ENCODE data around the gene S100A3.
A peak's percentile ranks its signal among the peaks of the same experiment; 100 is the strongest.

Gene S100A3

GRCh38 chr1:153544453-153545066 lies 4.5 kb downstream of the S100A3 start:
- Histone ChIP-seq H3K27me3 (ENCODE audit: control insufficient read depth, insufficient read depth, low read length) (no peaks in the 10 kb centered on the region), H3K9ac (ENCODE audit: low read length) (peak overlapping the region; percentile 60), H3K4me1 (ENCODE audit: control insufficient read depth, insufficient read depth, low read length) (peaks cover 98% of the 10 kb centered on the region), H3K4me3 (ENCODE audit: low read length) (peak overlapping the region; percentile 25), H3K36me3 (ENCODE audit: control insufficient read depth, insufficient read depth, low read length) (no peaks in the 10 kb centered on the region), H3K9me3 (ENCODE audit: control insufficient read depth, low read length) (no peaks in the 10 kb centered on the region)

DNA sequence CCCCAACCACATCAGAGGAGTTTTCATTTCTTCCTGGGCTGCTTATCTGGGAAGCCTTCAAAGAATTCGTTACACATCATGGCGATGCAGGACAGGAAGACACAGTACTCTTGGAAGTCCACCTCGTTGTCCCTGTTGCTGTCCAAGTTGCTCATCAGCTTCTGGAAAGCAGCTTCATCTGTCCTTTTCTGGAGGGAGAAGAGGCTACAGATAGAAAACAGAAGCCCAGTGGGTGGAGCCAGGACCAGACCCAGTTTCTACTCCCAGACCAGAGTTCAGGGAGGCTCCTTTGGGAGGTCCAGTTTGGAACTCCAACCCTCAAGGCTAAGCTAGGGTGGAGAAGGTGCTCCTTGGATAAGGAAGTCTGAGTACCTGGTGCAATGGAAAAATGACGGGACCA lies 5.3 kb downstream of the S100A3 start:
- H3K4me1 ChIP-seq (ENCODE audit: control insufficient read depth, insufficient read depth, low read length) = peaks cover 91% of the 10 kb centered on the region
- H3K27me3 ChIP-seq (ENCODE audit: control insufficient read depth, insufficient read depth, low read length) = no peaks in the 10 kb centered on the region
- H3K4me3 ChIP-seq (ENCODE audit: low read length) = no peak overlapping the region
- peak overlapping the region; percentile 9 for H3K9ac ChIP-seq (ENCODE audit: low read length)
- H3K36me3 ChIP-seq (ENCODE audit: control insufficient read depth, insufficient read depth, low read length) = no peaks in the 10 kb centered on the region
- H3K9me3 ChIP-seq (ENCODE audit: control insufficient read depth, low read length) = no peaks in the 10 kb centered on the region

DNA sequence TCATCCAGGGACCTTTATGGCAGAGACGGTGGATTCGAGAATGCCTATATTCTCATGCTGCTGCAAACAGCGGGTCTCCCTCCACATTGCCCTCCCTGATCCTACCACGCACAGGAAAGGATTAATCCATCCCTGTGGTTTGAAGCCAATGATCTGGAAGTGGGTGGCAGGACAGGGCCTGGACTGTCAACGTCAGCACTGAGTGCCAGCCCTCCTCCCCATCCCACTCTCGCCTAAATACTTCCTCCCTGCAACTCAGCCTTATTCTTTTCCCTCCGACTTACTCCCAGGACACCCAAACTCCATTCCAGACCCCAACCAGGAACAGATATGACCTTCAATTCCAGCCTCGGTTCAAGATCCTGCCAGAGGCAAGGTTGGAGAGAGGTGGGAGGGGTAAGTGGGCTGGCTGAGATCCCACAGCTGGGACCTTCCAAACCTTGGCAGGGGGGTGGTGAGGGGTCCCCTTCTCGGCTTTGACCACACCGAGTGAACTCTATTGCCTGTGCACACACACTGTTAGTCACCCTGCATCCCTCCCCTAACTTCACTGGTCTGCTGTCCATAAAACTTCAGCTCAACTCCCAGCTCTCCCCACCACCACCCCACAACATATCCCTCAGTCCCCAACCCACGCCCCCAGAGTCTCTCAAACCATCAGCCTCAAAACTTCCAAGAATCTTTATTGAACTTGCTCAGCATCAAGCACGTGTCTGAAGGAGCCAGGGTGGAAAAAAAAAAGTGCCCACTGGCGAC lies 5.9 kb downstream of the S100A3 start:
- Histone ChIP-seq H3K36me3 (ENCODE audit: control insufficient read depth, insufficient read depth, low read length) (no peaks in the 10 kb centered on the region), H3K9ac (ENCODE audit: low read length) (peak overlapping the region; percentile 9), H3K27me3 (ENCODE audit: control insufficient read depth, insufficient read depth, low read length) (no peaks in the 10 kb centered on the region), H3K9me3 (ENCODE audit: control insufficient read depth, low read length) (no peaks in the 10 kb centered on the region), H3K4me3 (ENCODE audit: low read length) (no peak overlapping the region), H3K4me1 (ENCODE audit: control insufficient read depth, insufficient read depth, low read length) (peaks cover 91% of the 10 kb centered on the region)

DNA sequence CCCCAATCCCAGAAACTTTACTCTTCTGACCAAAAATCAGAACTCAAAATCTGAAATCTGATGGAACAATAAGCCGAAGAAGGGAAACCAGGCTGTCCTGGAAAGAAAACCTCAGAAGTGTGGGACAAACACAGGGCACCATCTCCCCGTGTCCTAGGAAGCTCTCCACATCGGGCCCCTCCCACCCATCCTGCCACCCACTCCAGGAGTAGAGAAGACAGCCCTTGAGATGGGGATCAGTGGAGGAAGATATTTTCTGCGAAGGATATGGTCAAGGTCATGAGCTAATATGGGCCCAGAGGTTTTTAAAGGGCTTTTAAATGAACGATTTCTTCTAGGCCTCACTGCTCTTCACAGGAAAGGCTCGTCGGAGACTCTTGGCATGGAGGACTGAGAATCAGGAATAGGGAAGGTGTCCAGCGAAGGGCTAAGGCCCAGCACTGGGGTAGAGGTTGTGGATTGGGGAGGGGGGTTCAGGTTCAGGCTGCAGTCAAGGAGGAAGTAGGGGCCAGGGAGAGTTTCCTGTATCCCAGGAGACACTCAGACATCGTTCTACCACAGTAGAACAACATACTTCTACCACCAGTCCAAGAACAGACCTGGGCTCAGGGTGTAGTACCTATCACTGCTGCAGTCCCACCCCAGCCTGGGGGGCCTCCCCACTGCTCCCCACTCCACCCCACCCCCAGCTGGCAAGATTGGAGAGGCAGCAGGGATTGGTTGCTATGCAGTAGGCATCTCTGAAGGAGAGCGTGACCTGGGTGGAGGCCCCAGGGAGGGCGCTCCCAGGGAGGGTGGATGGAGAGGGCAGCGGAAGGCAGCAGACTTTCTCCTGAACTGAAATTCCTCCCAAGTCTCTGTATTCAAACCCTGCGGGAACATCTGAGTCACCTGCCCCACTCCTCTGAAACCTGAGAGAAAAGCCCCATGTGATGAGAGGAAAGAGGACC lies 7.1 kb downstream of the S100A3 start:
- Histone ChIP-seq H3K4me1 (ENCODE audit: control insufficient read depth, insufficient read depth, low read length) (peaks cover 92% of the 10 kb centered on the region), H3K4me3 (ENCODE audit: low read length) (no peak overlapping the region), H3K9me3 (ENCODE audit: control insufficient read depth, low read length) (no peaks in the 10 kb centered on the region), H3K9ac (ENCODE audit: low read length) (no peak overlapping the region), H3K27me3 (ENCODE audit: control insufficient read depth, insufficient read depth, low read length) (no peaks in the 10 kb centered on the region), H3K36me3 (ENCODE audit: control insufficient read depth, insufficient read depth, low read length) (no peaks in the 10 kb centered on the region)

DNA sequence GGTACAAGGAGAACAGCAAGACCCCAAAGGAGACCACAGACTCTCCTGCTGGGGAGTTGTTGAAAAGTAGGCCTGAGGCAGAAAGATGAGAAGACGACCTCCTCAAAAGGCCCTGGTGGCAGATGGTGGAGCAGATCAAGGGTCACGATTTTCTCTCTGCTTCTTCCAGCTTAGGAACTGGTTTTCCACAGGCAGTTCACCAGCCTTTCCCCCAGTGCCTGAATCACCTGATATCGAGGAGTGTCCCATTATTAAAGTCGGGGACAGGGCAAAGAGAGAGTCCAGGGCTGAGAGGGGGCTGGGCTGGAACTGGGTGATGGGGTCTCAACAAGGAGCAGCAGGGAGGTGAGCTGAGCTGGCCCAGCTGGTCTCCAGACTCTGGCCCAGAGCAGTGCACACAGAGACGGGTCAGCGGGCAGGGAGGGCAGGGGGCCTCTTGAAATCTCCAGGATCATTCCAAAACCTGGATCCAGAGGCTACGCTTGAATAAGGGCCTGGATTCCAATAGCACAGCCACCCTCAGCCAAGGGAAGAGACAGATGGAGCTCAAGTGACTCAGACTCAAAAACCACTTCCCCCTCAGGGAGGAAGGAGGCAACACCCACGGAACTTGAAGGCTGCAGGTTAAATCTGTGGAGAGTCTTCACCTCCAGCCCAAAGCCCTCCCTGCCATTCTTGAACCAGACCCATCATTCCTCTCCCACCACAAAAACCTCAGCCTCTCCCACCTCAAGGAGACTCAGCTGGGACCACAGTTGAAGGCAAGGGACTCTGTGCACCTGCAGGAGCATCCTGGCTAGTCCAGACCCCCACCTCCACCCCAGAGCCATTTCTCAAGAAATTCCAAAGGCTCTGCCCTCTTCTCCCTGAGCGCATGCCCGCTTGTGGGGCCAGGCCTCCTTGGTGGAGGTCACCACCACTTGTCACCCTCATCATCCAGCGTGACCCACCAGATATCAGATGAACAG lies 8.4 kb downstream of the S100A3 start, which contains the start of gene S100A5:
TSS of gene S100A5 (minus strand) at position 541 of the 968 bp plus-strand sequence. CDS start 743 bp downstream, outside the sequence.
- Histone ChIP-seq H3K36me3 (ENCODE audit: control insufficient read depth, insufficient read depth, low read length) (no peaks in the 10 kb centered on the region), H3K9me3 (ENCODE audit: control insufficient read depth, low read length) (no peaks in the 10 kb centered on the region), H3K4me3 (ENCODE audit: low read length) (no peak within 1 kb of the TSS), H3K27me3 (ENCODE audit: control insufficient read depth, insufficient read depth, low read length) (no peaks in the 10 kb centered on the region), H3K4me1 (ENCODE audit: control insufficient read depth, insufficient read depth, low read length) (peaks cover 87% of the 10 kb centered on the region), H3K9ac (ENCODE audit: low read length) (no peak within 1 kb of the TSS)

DNA sequence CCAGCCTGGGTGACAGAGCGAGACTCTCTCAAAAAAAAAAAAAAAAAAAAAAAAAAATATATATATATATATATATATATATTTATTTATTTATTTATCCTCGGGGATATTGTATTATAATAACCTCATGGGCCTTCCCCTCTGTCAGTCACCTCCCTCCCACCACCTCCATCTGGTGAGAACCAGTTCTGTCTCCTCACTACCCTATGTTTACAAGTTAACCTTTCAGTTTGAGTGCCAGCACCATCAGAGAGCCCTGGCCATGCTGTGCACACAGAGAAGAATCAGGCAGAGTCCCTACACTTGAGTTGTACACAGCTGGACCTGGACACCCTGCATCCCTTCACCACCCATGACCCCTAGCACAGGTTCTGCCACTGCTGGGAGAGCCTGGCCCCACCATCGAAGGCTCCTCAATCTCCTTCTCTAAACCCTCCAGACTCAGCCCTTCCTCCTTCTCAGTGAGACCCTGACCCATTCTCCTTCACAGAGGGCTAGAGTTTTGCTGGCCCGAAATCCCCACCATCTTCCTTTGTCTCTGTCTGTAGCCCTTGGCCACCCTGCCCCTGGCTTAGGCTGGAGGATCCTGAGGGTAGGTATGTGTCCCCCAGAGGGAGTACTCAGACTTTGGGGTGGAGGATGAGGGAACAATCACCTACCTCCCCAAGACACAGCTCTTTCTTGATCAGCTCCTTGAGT lies 9.5 kb downstream of the S100A3 start:
- H3K9ac ChIP-seq (ENCODE audit: low read length) = no peak overlapping the region
- H3K36me3 ChIP-seq (ENCODE audit: control insufficient read depth, insufficient read depth, low read length) = peaks cover 5% of the 10 kb centered on the region
- H3K4me3 ChIP-seq (ENCODE audit: low read length) = no peak overlapping the region
- H3K9me3 ChIP-seq (ENCODE audit: control insufficient read depth, low read length) = no peaks in the 10 kb centered on the region
- peaks cover 82% of the 10 kb centered on the region for H3K4me1 ChIP-seq (ENCODE audit: control insufficient read depth, insufficient read depth, low read length)
- no peaks in the 10 kb centered on the region for H3K27me3 ChIP-seq (ENCODE audit: control insufficient read depth, insufficient read depth, low read length)

DNA sequence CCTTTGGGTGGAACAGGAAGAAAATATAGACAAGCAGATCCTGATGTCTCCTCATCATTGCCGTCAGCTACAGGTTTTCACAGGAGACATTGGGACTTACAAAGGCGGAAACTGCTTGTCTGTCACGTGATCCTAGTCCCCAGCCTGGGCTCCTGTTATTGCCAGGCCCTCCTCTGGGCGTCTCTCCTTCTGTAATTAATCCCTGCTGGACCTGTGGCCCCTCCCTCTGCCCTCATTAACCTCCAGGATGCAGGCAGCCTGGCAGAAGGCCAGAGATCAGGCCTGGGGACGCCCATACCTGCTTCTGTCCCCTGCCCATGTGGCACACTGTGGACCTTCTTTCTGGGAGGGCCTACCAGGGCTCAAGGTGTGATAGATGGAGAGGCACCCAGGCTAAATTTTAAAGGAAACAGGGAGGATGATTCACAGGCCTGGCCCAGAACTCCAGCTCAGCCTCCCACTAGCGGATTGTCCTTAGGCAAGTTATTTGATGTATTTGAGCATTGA lies 10.7 kb downstream of the S100A3 start:
- H3K9ac ChIP-seq (ENCODE audit: low read length) = no peak overlapping the region
- peaks cover 14% of the 10 kb centered on the region for H3K36me3 ChIP-seq (ENCODE audit: control insufficient read depth, insufficient read depth, low read length)
- no peaks in the 10 kb centered on the region for H3K27me3 ChIP-seq (ENCODE audit: control insufficient read depth, insufficient read depth, low read length)
- H3K4me1 ChIP-seq (ENCODE audit: control insufficient read depth, insufficient read depth, low read length) = peaks cover 82% of the 10 kb centered on the region
- H3K9me3 ChIP-seq (ENCODE audit: control insufficient read depth, low read length) = no peaks in the 10 kb centered on the region
- H3K4me3 ChIP-seq (ENCODE audit: low read length) = no peak overlapping the region

- Histone ChIP-seq H3K4me1 (ENCODE audit: control insufficient read depth, insufficient read depth, low read length) (peaks cover 82% of the 10 kb centered on the region), H3K9ac (ENCODE audit: low read length) (no peak overlapping the region), H3K36me3 (ENCODE audit: control insufficient read depth, insufficient read depth, low read length) (peaks cover 14% of the 10 kb centered on the region), H3K27me3 (ENCODE audit: control insufficient read depth, insufficient read depth, low read length) (no peaks in the 10 kb centered on the region), H3K9me3 (ENCODE audit: control insufficient read depth, low read length) (no peaks in the 10 kb centered on the region), H3K4me3 (ENCODE audit: low read length) (no peak overlapping the region)
Measured at GRCh38 chr1:153537376-153537730, 11.7 kb downstream of the S100A3 start.

DNA sequence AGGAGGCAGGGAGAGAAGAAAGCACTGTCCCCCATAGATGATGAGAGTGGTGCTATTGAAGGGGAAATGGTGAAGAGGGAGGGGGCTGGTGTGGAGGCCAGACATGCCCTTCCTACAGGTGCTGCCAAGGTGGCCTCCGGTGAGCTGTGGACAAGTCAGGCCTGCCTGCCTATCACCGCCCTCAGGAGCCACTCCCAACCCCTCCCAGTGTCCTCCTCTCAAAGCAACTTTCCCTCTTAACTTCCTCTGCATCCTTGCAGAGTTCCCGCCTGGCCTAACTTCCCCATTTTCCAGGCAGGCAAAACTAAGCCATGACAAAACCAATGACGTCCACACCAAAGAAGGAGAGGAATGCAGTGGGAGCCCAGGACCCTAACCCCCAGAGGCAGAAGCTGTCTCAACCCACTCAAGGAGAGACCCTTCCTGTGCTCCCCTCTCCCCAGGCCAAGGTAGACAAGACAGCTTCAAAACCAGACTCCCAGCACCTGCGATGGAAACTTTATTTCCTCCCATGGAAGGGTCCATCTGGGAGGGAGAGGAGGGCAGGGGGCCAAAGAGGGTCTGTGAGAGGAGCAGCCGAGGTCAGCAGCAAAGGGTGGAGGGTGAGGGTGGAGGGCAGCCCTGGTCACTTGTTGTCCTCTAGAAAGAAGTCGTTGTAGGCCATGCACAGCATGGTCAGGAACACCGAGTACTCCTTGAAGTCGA lies 12.2 kb downstream of the S100A3 start:
- no peaks in the 10 kb centered on the region for H3K9me3 ChIP-seq (ENCODE audit: control insufficient read depth, low read length)
- peaks cover 14% of the 10 kb centered on the region for H3K36me3 ChIP-seq (ENCODE audit: control insufficient read depth, insufficient read depth, low read length)
- peaks cover 82% of the 10 kb centered on the region for H3K4me1 ChIP-seq (ENCODE audit: control insufficient read depth, insufficient read depth, low read length)
- H3K27me3 ChIP-seq (ENCODE audit: control insufficient read depth, insufficient read depth, low read length) = no peaks in the 10 kb centered on the region
- H3K4me3 ChIP-seq (ENCODE audit: low read length) = peak overlapping the region; percentile 75
- H3K9ac ChIP-seq (ENCODE audit: low read length) = peak overlapping the region; percentile 99

DNA sequence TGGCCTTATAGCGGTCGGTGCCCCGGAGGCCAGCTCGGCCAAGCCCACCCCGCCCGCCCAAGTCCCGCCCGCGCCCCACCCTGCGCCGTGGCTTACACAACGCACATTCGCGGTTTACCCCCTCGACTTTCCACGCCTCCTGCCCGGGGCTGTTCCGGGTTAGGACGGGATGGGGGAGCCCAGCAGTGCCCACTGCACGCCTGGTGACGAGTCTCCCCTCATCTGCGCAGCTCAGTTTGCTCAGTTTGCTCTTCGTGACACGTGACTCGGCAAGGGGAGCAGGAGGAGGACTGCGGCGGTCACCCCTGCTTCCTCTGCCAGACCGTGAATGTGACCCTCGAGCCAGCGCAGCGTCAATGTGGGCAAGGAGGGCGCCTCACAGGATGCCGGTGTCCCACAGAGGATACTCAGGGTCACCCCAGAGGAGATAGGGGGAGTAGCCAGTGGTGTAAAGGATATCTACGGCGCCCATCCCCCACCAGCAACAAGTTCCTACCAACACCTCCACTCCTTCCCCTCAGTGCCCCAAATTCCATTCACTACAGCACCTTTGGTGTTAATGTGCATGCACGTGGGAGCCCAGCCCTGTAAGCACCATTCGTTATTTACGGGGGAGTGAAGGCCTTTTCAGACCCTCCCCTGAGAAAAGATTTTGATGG lies 12.9 kb downstream of the S100A3 start:
- peak overlapping the region; percentile 85 for H3K4me3 ChIP-seq (ENCODE audit: low read length)
- H3K9me3 ChIP-seq (ENCODE audit: control insufficient read depth, low read length) = no peaks in the 10 kb centered on the region
- H3K9ac ChIP-seq (ENCODE audit: low read length) = peak overlapping the region; percentile 99
- peaks cover 14% of the 10 kb centered on the region for H3K36me3 ChIP-seq (ENCODE audit: control insufficient read depth, insufficient read depth, low read length)
- H3K4me1 ChIP-seq (ENCODE audit: control insufficient read depth, insufficient read depth, low read length) = peaks cover 79% of the 10 kb centered on the region
- no peaks in the 10 kb centered on the region for H3K27me3 ChIP-seq (ENCODE audit: control insufficient read depth, insufficient read depth, low read length)

Measured in mucosa of stomach (tissue), 1 donor.